SK-N-SH (cell line): ENCODE data around the gene RASGEF1B. TPM values are rescaled to one million over a fixed set of nuclear protein-coding genes. Genes with fewer than 3 reads are reported as not detected.

Experiments
- CTCF ChIA-PET: fragments of 300-600, 350-600 bp; formaldehyde crosslinking; extraction: SDS; loops from one replicate; lab custom pipeline; 2021; lab: Yijun Ruan, JAX
- POLR2A ChIA-PET: fragments of 350-600 bp; sonication (Branson Sonifier 250); formaldehyde crosslinking; extraction: SDS; loops from one replicate; lab custom pipeline; 2020; ENCODE audit warnings: antibody characterized with exemption, inconsistent platforms; lab: Yijun Ruan, JAX
- DNase-seq: peaks from one replicate; pipeline ENCODE4 v3.0.0; 2012
- H2AFZ ChIP-seq: fragments of 200-600 bp; sonication (generic); 2 replicates; pipeline ENCODE4 v1.8.1; 2016; ENCODE audit warnings: antibody characterized with exemption, mild to moderate bottlenecking, low read depth
- H3F3A ChIP-seq: fragments of 200-600 bp; sonication (generic); replicated peaks from 2 replicates; pipeline ENCODE3; 2016; ENCODE audit warnings: antibody characterized with exemption, mild to moderate bottlenecking; ENCODE audit not compliant: insufficient read depth
- H3K27ac ChIP-seq, 2 experiments: fragments of 200-500 bp in 1 of 2; fragments of 200-600 bp in 1 of 2; sonication (Bioruptor generic) in 1 of 2; sonication (generic), shearing (Covaris generic) in 1 of 2; 2 replicates each; pipeline versions ENCODE4 v1.5.1 to v1.6.1; 2014 to 2016; ENCODE audit warnings: low read depth in 2 of 2, inconsistent platforms in 1 of 2, low read length in 1 of 2, mild to moderate bottlenecking in 1 of 2, mixed read lengths in 1 of 2
- H3K27me3 ChIP-seq: fragments of 200-600 bp; sonication (generic), shearing (Covaris generic); 2 replicates; pipeline ENCODE4 v1.6.1; 2016; ENCODE audit warnings: mixed run types; ENCODE audit not compliant: insufficient read depth
- H3K36me3 ChIP-seq, 2 experiments: fragments of 200-500 bp in 1 of 2; fragments of 200-600 bp in 1 of 2; sonication (Bioruptor generic) in 1 of 2; sonication (generic) in 1 of 2; replicated peaks in 1 of 2; 2 replicates each; pipeline versions ENCODE3 to v1.5.1; 2014 to 2016; ENCODE audit warnings: low read length in 1 of 2, mild to moderate bottlenecking in 1 of 2; ENCODE audit not compliant: insufficient read depth in 2 of 2, control insufficient read depth in 1 of 2
- H3K4me1 ChIP-seq, 2 experiments: fragments of 200-500 bp in 1 of 2; fragments of 200-600 bp in 1 of 2; sonication (Bioruptor generic) in 1 of 2; sonication (generic), shearing (Covaris generic) in 1 of 2; 2 replicates each; pipeline versions ENCODE4 v1.5.1 to v1.6.1; 2014 to 2016; ENCODE audit warnings: low read depth in 1 of 2, low read length in 1 of 2, mixed run types in 1 of 2; ENCODE audit not compliant: insufficient read depth in 2 of 2, control insufficient read depth in 1 of 2
- H3K4me2 ChIP-seq: fragments of 200-600 bp; sonication (generic), shearing (Covaris generic); 2 replicates; pipeline ENCODE4 v1.6.1; 2017; ENCODE audit warnings: mixed run types
- H3K4me3 ChIP-seq, 2 experiments: fragments of 200-500 bp in 1 of 2; fragments of 200-600 bp in 1 of 2; sonication (Bioruptor generic) in 1 of 2; sonication (generic), shearing (Covaris generic) in 1 of 2; 2 replicates each; pipeline versions ENCODE4 v1.5.1 to v1.8.1; 2014 to 2016; ENCODE audit warnings: low read depth in 2 of 2, inconsistent platforms in 1 of 2, low read length in 1 of 2, mild to moderate bottlenecking in 1 of 2, mixed read lengths in 1 of 2, moderate library complexity in 1 of 2
- H3K79me2 ChIP-seq: fragments of 200-600 bp; sonication (generic); 2 replicates; pipeline ENCODE4 v1.8.1; 2017; ENCODE audit warnings: mild to moderate bottlenecking; ENCODE audit not compliant: insufficient read depth
- H3K9ac ChIP-seq: fragments of 200-600 bp; sonication (generic); 2 replicates; pipeline ENCODE4 v1.6.1; 2017; ENCODE audit warnings: mixed run types
- H3K9me2 ChIP-seq: fragments of 200-600 bp; sonication (generic); 2 replicates; pipeline ENCODE4 v1.6.1; 2017; ENCODE audit warnings: mixed run types
- H3K9me3 ChIP-seq: fragments of 200-600 bp; sonication (generic); 2 replicates; pipeline ENCODE4 v1.6.1; 2017; ENCODE audit warnings: mixed run types, mild to moderate bottlenecking, moderate library complexity
- H4K20me1 ChIP-seq: fragments of 200-600 bp; sonication (generic); 2 replicates; pipeline ENCODE4 v1.6.1; 2017; ENCODE audit warnings: mild to moderate bottlenecking, mixed run types; ENCODE audit not compliant: insufficient read depth
- ELF1 ChIP-seq: IDR thresholded peaks from 2 replicates; pipeline ENCODE4 v1.4.0; 2012
- EZH2phosphoT487 ChIP-seq: fragments of 200-600 bp; sonication (generic); IDR thresholded peaks from 2 replicates; pipeline ENCODE4 v1.6.1; 2017; ENCODE audit warnings: low read depth, mixed run types, mild to moderate bottlenecking, antibody characterized with exemption, moderate library complexity, borderline replicate concordance
- FOSL2 ChIP-seq: IDR thresholded peaks from 2 replicates; pipeline ENCODE4 v1.4.0; 2012; ENCODE audit warnings: low read depth, mild to moderate bottlenecking, moderate library complexity, borderline replicate concordance
- FOXM1 ChIP-seq: IDR thresholded peaks from 2 replicates; pipeline ENCODE4 v1.4.0; 2012; ENCODE audit warnings: low read depth, mild to moderate bottlenecking
- GATA2 ChIP-seq: sonication (generic); formaldehyde crosslinking; IDR thresholded peaks from 2 replicates; pipeline ENCODE4 v1.5.0; 2020; ENCODE audit warnings: mild to moderate bottlenecking, missing genetic modification reagents
- JUND ChIP-seq: IDR thresholded peaks from 2 replicates; pipeline ENCODE4 v1.4.0; 2012
- MXI1 ChIP-seq: IDR thresholded peaks from 2 replicates; pipeline ENCODE4 v1.6.1; 2012; ENCODE audit warnings: mild to moderate bottlenecking, low read depth, low read length, improper control_type of control experiment
- NRF1 ChIP-seq: IDR thresholded peaks from 2 replicates; pipeline ENCODE4 v1.6.1; 2012; ENCODE audit warnings: low read depth, mild to moderate bottlenecking, low read length
- RCOR1 ChIP-seq: fragments of 150-350 bp; IDR thresholded peaks from 2 replicates; pipeline ENCODE4 v1.6.1; 2017; ENCODE audit warnings: antibody characterized with exemption, low read length
- RFX5 ChIP-seq: IDR thresholded peaks from 2 replicates; pipeline ENCODE4 v1.6.1; 2012; ENCODE audit warnings: mild to moderate bottlenecking, improper control_type of control experiment, low read length
- RXRA ChIP-seq: IDR thresholded peaks from 2 replicates; pipeline ENCODE4 v1.4.0; 2012; ENCODE audit warnings: low read depth, mild to moderate bottlenecking, borderline replicate concordance
- SMC3 ChIP-seq: IDR thresholded peaks from 2 replicates; pipeline ENCODE4 v1.6.1; 2012; ENCODE audit warnings: low read depth, low read length, improper control_type of control experiment
- WGBS: methylation state at CpG from one replicate; pipeline ENCODE4 v1.1.6; 2017; ENCODE audit warnings: low lambda C conversion rate; 5-methylcytosine and 5-hydroxymethylcytosine counted together
- polyA plus RNA-seq, 3 experiments: library from polyadenylated mRNA; depleted of rRNA; stranded (reverse); fragments of >200 nt; gene quantifications; 2 replicates each; pipeline ENCODE4 v1.2.3, GENCODE V29; 2012
- TF ChIP-seq, protein P1 (sequence below): IDR thresholded peaks from 2 replicates; pipeline ENCODE4 v1.6.1; 2012; ENCODE audit warnings: mild to moderate bottlenecking, low read depth, low read length, moderate library complexity
- TF ChIP-seq, protein P2 (sequence below): fragments of 150-350 bp; IDR thresholded peaks from 2 replicates; pipeline ENCODE4 v1.6.1; 2017; ENCODE audit warnings: antibody characterized with exemption, low read length, low read depth, borderline replicate concordance
- TF ChIP-seq, protein P3 (sequence below): IDR thresholded peaks from 2 replicates; pipeline ENCODE4; 2012
- TF ChIP-seq, protein P4 (sequence below): IDR thresholded peaks from 2 replicates; pipeline ENCODE4 v1.4.0; 2012; ENCODE audit warnings: low read depth, borderline replicate concordance
- TF ChIP-seq, protein P5 (sequence below): IDR thresholded peaks from 2 replicates; pipeline ENCODE4 v1.4.0; 2012; ENCODE audit warnings: low read depth, borderline replicate concordance
- TF ChIP-seq, protein P6 (sequence below): fragments of 150-350 bp; IDR thresholded peaks from 2 replicates; pipeline ENCODE4 v1.6.1; 2016; ENCODE audit warnings: mild to moderate bottlenecking, low read depth, low read length

Gene RASGEF1B
- polyA plus RNA-seq, 1 of the 3 experiments (the other 2 are of a cell fraction) = not detected

DNA sequence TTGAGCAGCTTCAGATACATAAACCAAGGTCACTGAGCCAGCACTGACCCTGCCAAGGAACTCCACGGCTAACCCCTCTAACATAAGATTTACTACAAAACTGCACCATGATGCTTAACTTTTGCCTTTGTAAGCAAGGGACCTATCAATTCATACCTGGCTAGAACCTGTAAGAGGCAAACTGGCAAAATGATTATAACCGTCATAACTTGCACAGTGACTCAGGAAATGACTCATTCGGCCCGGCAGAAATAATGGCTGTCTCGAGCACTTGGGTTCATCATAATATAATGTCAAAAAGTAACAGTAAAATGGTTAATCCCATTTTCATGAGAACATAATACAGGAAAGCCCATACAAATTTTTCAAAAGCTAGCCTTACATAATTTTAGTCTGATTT is 17.2 kb downstream of the RASGEF1B start:
- no peak for TF ChIP-seq FOXM1
- no peak for TF ChIP-seq NRF1
- no peak for TF ChIP-seq FOSL2
- TF ChIP-seq GATA2 (CRISPR knock-in tag) = no peak
- Histone ChIP-seq H2AFZ (no peak overlapping the region), H3K9me2 (no peaks in the 10 kb centered on the region), H3K4me3 (no peak overlapping the region), H3F3A (no peaks in the 10 kb centered on the region), H3K9ac (no peak overlapping the region), H3K27me3 (no peaks in the 10 kb centered on the region; the same call in 1 of the 2 replicates), H3K4me1 (no peaks in the 10 kb centered on the region), H3K27ac (no peak overlapping the region), H3K36me3 (no peaks in the 10 kb centered on the region), H3K4me2 (no peak overlapping the region), H4K20me1 (no peaks in the 10 kb centered on the region), H3K79me2 (no peaks in the 10 kb centered on the region), H3K9me3 (no peaks in the 10 kb centered on the region)
- ChIA-PET POLR2A (no interaction called here), CTCF (interaction anchor here (3.0 kb wide), 1 partner anchor 13 kb away, joined by 15 read pairs; no protein-coding TSS in a partner anchor)
- 2% methylated on average over 5 of the region's 5 CpGs for WGBS
- DNase-seq = no peak

DNA sequence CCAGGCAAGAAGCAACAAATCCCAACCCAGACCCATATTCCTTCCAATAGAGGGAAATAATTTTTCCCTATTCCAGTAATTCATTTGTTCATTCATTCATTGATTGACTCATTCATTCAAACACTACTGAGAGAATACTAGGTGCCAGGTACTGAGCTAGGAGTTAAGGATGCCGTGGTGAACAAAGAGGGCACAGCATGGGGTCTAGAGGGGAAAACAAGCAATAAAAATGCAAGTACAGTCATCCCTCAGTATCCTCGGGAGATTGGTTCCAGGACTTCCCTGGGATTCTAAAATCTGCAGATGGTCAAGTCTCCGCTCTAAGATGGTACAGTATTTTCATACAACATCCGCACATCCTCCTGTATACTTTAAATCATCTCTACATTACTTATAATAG is 18.7 kb downstream of the RASGEF1B start:
- CTCF ChIA-PET = interaction anchor here (1.2 kb wide), 1 partner anchor 14 kb away, joined by 4 read pairs; no protein-coding TSS in a partner anchor
- TF ChIP-seq, protein P1, sequence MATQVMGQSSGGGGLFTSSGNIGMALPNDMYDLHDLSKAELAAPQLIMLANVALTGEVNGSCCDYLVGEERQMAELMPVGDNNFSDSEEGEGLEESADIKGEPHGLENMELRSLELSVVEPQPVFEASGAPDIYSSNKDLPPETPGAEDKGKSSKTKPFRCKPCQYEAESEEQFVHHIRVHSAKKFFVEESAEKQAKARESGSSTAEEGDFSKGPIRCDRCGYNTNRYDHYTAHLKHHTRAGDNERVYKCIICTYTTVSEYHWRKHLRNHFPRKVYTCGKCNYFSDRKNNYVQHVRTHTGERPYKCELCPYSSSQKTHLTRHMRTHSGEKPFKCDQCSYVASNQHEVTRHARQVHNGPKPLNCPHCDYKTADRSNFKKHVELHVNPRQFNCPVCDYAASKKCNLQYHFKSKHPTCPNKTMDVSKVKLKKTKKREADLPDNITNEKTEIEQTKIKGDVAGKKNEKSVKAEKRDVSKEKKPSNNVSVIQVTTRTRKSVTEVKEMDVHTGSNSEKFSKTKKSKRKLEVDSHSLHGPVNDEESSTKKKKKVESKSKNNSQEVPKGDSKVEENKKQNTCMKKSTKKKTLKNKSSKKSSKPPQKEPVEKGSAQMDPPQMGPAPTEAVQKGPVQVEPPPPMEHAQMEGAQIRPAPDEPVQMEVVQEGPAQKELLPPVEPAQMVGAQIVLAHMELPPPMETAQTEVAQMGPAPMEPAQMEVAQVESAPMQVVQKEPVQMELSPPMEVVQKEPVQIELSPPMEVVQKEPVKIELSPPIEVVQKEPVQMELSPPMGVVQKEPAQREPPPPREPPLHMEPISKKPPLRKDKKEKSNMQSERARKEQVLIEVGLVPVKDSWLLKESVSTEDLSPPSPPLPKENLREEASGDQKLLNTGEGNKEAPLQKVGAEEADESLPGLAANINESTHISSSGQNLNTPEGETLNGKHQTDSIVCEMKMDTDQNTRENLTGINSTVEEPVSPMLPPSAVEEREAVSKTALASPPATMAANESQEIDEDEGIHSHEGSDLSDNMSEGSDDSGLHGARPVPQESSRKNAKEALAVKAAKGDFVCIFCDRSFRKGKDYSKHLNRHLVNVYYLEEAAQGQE = no peak
- TF ChIP-seq NRF1 (no peak), ELF1 (no peak), RFX5 (no peak), FOXM1 (no peak), GATA2 (CRISPR knock-in tag) (no peak), RXRA (no peak), SMC3 (no peak), JUND (no peak), EZH2phosphoT487 (no peak), MXI1 (no peak), RCOR1 (no peak)
- TF ChIP-seq, protein P2, sequence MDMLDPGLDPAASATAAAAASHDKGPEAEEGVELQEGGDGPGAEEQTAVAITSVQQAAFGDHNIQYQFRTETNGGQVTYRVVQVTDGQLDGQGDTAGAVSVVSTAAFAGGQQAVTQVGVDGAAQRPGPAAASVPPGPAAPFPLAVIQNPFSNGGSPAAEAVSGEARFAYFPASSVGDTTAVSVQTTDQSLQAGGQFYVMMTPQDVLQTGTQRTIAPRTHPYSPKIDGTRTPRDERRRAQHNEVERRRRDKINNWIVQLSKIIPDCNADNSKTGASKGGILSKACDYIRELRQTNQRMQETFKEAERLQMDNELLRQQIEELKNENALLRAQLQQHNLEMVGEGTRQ = no peak
- TF ChIP-seq, protein P3, sequence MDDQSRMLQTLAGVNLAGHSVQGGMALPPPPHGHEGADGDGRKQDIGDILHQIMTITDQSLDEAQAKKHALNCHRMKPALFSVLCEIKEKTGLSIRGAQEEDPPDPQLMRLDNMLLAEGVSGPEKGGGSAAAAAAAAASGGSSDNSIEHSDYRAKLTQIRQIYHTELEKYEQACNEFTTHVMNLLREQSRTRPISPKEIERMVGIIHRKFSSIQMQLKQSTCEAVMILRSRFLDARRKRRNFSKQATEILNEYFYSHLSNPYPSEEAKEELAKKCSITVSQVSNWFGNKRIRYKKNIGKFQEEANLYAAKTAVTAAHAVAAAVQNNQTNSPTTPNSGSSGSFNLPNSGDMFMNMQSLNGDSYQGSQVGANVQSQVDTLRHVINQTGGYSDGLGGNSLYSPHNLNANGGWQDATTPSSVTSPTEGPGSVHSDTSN = no peak
- TF ChIP-seq, protein P4, sequence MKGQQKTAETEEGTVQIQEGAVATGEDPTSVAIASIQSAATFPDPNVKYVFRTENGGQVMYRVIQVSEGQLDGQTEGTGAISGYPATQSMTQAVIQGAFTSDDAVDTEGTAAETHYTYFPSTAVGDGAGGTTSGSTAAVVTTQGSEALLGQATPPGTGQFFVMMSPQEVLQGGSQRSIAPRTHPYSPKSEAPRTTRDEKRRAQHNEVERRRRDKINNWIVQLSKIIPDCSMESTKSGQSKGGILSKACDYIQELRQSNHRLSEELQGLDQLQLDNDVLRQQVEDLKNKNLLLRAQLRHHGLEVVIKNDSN = no peak
- TF ChIP-seq, protein P5, sequence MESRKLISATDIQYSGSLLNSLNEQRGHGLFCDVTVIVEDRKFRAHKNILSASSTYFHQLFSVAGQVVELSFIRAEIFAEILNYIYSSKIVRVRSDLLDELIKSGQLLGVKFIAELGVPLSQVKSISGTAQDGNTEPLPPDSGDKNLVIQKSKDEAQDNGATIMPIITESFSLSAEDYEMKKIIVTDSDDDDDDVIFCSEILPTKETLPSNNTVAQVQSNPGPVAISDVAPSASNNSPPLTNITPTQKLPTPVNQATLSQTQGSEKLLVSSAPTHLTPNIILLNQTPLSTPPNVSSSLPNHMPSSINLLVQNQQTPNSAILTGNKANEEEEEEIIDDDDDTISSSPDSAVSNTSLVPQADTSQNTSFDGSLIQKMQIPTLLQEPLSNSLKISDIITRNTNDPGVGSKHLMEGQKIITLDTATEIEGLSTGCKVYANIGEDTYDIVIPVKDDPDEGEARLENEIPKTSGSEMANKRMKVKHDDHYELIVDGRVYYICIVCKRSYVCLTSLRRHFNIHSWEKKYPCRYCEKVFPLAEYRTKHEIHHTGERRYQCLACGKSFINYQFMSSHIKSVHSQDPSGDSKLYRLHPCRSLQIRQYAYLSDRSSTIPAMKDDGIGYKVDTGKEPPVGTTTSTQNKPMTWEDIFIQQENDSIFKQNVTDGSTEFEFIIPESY = no peak
- TF ChIP-seq, protein P6, sequence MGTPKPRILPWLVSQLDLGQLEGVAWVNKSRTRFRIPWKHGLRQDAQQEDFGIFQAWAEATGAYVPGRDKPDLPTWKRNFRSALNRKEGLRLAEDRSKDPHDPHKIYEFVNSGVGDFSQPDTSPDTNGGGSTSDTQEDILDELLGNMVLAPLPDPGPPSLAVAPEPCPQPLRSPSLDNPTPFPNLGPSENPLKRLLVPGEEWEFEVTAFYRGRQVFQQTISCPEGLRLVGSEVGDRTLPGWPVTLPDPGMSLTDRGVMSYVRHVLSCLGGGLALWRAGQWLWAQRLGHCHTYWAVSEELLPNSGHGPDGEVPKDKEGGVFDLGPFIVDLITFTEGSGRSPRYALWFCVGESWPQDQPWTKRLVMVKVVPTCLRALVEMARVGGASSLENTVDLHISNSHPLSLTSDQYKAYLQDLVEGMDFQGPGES = no peak

More for the DNA sequence above, 18.7 kb downstream of the RASGEF1B start:
- Histone ChIP-seq H3K9ac (no peak overlapping the region), H3F3A (no peaks in the 10 kb centered on the region), H4K20me1 (no peaks in the 10 kb centered on the region), H3K27me3 (no peaks in the 10 kb centered on the region; the same call in 1 of the 2 replicates), H3K9me2 (no peaks in the 10 kb centered on the region), H3K4me3 (no peak overlapping the region), H3K27ac (no peak overlapping the region), H2AFZ (no peak overlapping the region), H3K36me3 (no peaks in the 10 kb centered on the region), H3K79me2 (no peaks in the 10 kb centered on the region), H3K4me1 (no peaks in the 10 kb centered on the region), H3K4me2 (no peak overlapping the region), H3K9me3 (no peaks in the 10 kb centered on the region)
- POLR2A ChIA-PET = no interaction called here
- DNase-seq = no peak
- 7% methylated on average over 4 of the region's 4 CpGs for WGBS
